ENCODE results near the gene TBC1D5. TPM values are rescaled to one million over a fixed set of nuclear protein-coding genes. Genes with fewer than 3 reads are reported as not detected.
A peak's percentile ranks its signal among the peaks of the same experiment; 100 is the strongest.

TBC1D5 gene
- total RNA-seq, 1 experiment from 2014 or later: 30.4 TPM

- Histone ChIP-seq H3K27me3 (ENCODE audit: control insufficient read depth, insufficient read depth, low read length) (no peaks in the 10 kb centered on the region), H3K27ac (ENCODE audit: low read length) (no peak overlapping the region), H3K9me3 (ENCODE audit: control insufficient read depth, insufficient read depth, low read depth, low read length) (no peaks in the 10 kb centered on the region), H3K4me1 (ENCODE audit: control insufficient read depth, insufficient read depth, low read length) (peaks cover 11% of the 10 kb centered on the region), H3K4me3 (ENCODE audit: low read depth in 2 of 2, low read length in 2 of 2) (no peak overlapping the region), H3K36me3 (ENCODE audit: control insufficient read depth, insufficient read depth, low read length) (no peaks in the 10 kb centered on the region; the same call in 1 of the 2 replicates)
- DNase-seq (ENCODE audit: low read depth, low spot score) (no peak), ATAC-seq (no peak)
- ChIA-PET CTCF (no interaction called here), POLR2A (no interaction called here)
- no TSS peak for BruUV-seq (replicated peaks)
- in situ Hi-C loops (cut with HindIII; ENCODE audit: low pct_unique_long_range_greater_than_20kb, low sequenced_read_pairs) (no loop called here), intact Hi-C loops (cut with micrococcal nuclease; ENCODE audit: unreplicated experiment) (no loop called here)
- no peak for TF ChIP-seq POLR2AphosphoS5 (IDR thresholded peaks at IDR 0.05; ENCODE audit: low read depth, low read length)
- no peak for TF ChIP-seq SIN3A (IDR thresholded peaks at IDR 0.05; ENCODE audit: borderline replicate concordance, insufficient read depth, low read depth, low read length)
- TF ChIP-seq, protein P1, sequence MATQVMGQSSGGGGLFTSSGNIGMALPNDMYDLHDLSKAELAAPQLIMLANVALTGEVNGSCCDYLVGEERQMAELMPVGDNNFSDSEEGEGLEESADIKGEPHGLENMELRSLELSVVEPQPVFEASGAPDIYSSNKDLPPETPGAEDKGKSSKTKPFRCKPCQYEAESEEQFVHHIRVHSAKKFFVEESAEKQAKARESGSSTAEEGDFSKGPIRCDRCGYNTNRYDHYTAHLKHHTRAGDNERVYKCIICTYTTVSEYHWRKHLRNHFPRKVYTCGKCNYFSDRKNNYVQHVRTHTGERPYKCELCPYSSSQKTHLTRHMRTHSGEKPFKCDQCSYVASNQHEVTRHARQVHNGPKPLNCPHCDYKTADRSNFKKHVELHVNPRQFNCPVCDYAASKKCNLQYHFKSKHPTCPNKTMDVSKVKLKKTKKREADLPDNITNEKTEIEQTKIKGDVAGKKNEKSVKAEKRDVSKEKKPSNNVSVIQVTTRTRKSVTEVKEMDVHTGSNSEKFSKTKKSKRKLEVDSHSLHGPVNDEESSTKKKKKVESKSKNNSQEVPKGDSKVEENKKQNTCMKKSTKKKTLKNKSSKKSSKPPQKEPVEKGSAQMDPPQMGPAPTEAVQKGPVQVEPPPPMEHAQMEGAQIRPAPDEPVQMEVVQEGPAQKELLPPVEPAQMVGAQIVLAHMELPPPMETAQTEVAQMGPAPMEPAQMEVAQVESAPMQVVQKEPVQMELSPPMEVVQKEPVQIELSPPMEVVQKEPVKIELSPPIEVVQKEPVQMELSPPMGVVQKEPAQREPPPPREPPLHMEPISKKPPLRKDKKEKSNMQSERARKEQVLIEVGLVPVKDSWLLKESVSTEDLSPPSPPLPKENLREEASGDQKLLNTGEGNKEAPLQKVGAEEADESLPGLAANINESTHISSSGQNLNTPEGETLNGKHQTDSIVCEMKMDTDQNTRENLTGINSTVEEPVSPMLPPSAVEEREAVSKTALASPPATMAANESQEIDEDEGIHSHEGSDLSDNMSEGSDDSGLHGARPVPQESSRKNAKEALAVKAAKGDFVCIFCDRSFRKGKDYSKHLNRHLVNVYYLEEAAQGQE (IDR thresholded peaks at IDR 0.05; ENCODE audit: insufficient read depth in 1 of 2, low read depth in 2 of 2, low read length in 1 of 2): no peak
- TF ChIP-seq, protein P2, sequence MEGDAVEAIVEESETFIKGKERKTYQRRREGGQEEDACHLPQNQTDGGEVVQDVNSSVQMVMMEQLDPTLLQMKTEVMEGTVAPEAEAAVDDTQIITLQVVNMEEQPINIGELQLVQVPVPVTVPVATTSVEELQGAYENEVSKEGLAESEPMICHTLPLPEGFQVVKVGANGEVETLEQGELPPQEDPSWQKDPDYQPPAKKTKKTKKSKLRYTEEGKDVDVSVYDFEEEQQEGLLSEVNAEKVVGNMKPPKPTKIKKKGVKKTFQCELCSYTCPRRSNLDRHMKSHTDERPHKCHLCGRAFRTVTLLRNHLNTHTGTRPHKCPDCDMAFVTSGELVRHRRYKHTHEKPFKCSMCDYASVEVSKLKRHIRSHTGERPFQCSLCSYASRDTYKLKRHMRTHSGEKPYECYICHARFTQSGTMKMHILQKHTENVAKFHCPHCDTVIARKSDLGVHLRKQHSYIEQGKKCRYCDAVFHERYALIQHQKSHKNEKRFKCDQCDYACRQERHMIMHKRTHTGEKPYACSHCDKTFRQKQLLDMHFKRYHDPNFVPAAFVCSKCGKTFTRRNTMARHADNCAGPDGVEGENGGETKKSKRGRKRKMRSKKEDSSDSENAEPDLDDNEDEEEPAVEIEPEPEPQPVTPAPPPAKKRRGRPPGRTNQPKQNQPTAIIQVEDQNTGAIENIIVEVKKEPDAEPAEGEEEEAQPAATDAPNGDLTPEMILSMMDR (IDR thresholded peaks at IDR 0.05): no peak
- no peak for TF ChIP-seq TCF7L2 (IDR thresholded peaks at IDR 0.05; ENCODE audit: low read depth, low read length)
Observed at GRCh38 chr3:17744693-17745092, 2.3 kb upstream of the TBC1D5 start.

GRCh38 chr3:17743658-17743995 lies 1.2 kb upstream of the TBC1D5 start:
- DNase-seq (ENCODE audit: low read depth, low spot score) (no peak), ATAC-seq (no peak)
- POLR2A ChIA-PET: no interaction called here
- no peaks in the 10 kb centered on the region for H3K9me3 ChIP-seq (ENCODE audit: control insufficient read depth, insufficient read depth, low read depth, low read length)
- intact Hi-C loops (cut with micrococcal nuclease; ENCODE audit: unreplicated experiment) (no loop called here), in situ Hi-C loops (cut with HindIII; ENCODE audit: low pct_unique_long_range_greater_than_20kb, low sequenced_read_pairs) (no loop called here)
- CTCF ChIA-PET: no interaction called here
- no peaks in the 10 kb centered on the region for H3K27me3 ChIP-seq (ENCODE audit: control insufficient read depth, insufficient read depth, low read length)
- no peak for TF ChIP-seq POLR2AphosphoS5 (IDR thresholded peaks at IDR 0.05; ENCODE audit: low read depth, low read length)
- H3K4me3 ChIP-seq (ENCODE audit: low read depth in 2 of 2, low read length in 2 of 2): peak overlapping the region in 1 of 2 experiments; percentile 86; a peak in 3 of 4 replicates
- no peaks in the 10 kb centered on the region; the same call in 1 of the 2 replicates for H3K36me3 ChIP-seq (ENCODE audit: control insufficient read depth, insufficient read depth, low read length)
- BruUV-seq (replicated peaks): no TSS peak
- peaks cover 11% of the 10 kb centered on the region for H3K4me1 ChIP-seq (ENCODE audit: control insufficient read depth, insufficient read depth, low read length)
- H3K27ac ChIP-seq (ENCODE audit: low read length): peak overlapping the region; percentile 97

- POLR2A ChIA-PET: interaction anchor here (0.7 kb wide), 1 partner anchor 12 kb away, joined by 6 read pairs; no protein-coding TSS in a partner anchor
- CTCF ChIA-PET: interaction anchor here (1.0 to 1.1 kb wide), 2 partner anchors 12 to 98 kb away, joined by 3 to 4 read pairs; no protein-coding TSS in a partner anchor
Observed at GRCh38 chr3:17742880-17743657, 638 bp upstream of the TBC1D5 start.

More at GRCh38 chr3:17742880-17743657, 638 bp upstream of the TBC1D5 start:
- BruUV-seq (replicated peaks): TSS peak; percentile 97
- in situ Hi-C loops (cut with HindIII; ENCODE audit: low pct_unique_long_range_greater_than_20kb, low sequenced_read_pairs) (no loop called here), intact Hi-C loops (cut with micrococcal nuclease; ENCODE audit: unreplicated experiment) (no loop called here)
- ATAC-seq (peak; percentile 5; the same call in 1 of the 2 replicates), DNase-seq (ENCODE audit: low read depth, low spot score) (no peak)
- H3K27ac ChIP-seq (ENCODE audit: low read length): peak overlapping the region; percentile 97
- TF ChIP-seq, protein P1 (IDR thresholded peaks at IDR 0.05; ENCODE audit: insufficient read depth in 1 of 2, low read depth in 2 of 2, low read length in 1 of 2): no peak
- TF ChIP-seq SIN3A (IDR thresholded peaks at IDR 0.05; ENCODE audit: borderline replicate concordance, insufficient read depth, low read depth, low read length) (no peak), TCF7L2 (IDR thresholded peaks at IDR 0.05; ENCODE audit: low read depth, low read length) (no peak), POLR2AphosphoS5 (IDR thresholded peaks at IDR 0.05; ENCODE audit: low read depth, low read length) (no peak)
- TF ChIP-seq, protein P2 (IDR thresholded peaks at IDR 0.05): no peak
- peak overlapping the region; percentile 66 to 86 for H3K4me3 ChIP-seq (ENCODE audit: low read depth in 2 of 2, low read length in 2 of 2)
- H3K4me1 ChIP-seq (ENCODE audit: control insufficient read depth, insufficient read depth, low read length): peaks cover 11% of the 10 kb centered on the region
- no peaks in the 10 kb centered on the region for H3K9me3 ChIP-seq (ENCODE audit: control insufficient read depth, insufficient read depth, low read depth, low read length)
- H3K27me3 ChIP-seq (ENCODE audit: control insufficient read depth, insufficient read depth, low read length): no peaks in the 10 kb centered on the region
- no peaks in the 10 kb centered on the region; the same call in 1 of the 2 replicates for H3K36me3 ChIP-seq (ENCODE audit: control insufficient read depth, insufficient read depth, low read length)

All from Panc1 (cell line).